ENCODE measurements around the gene FAM174C.

GRCh38 chr19:1285737-1286360 is 10.5 kb downstream of the FAM174C start, which contains the start of gene EFNA2:
- TF ChIP-seq CTCF (IDR thresholded peaks at IDR 0.05) (no peak), ZBTB21 (CRISPR knock-in tag; IDR thresholded peaks at IDR 0.05; ENCODE audit: borderline replicate concordance) (no peak), JUN (CRISPR knock-in tag; IDR thresholded peaks at IDR 0.05) (no peak), TP53 (CRISPR knock-in tag; IDR thresholded peaks at IDR 0.05) (no peak), SMAD3 (CRISPR knock-in tag; IDR thresholded peaks at IDR 0.05; ENCODE audit: borderline replicate concordance) (no peak), ZNF512 (CRISPR knock-in tag; IDR thresholded peaks at IDR 0.05; ENCODE audit: borderline replicate concordance) (no peak), CBFB (CRISPR knock-in tag; IDR thresholded peaks at IDR 0.05; ENCODE audit: low read depth) (no peak), ZNF281 (CRISPR knock-in tag; IDR thresholded peaks at IDR 0.05) (no peak)
- TF ChIP-seq, protein P1, sequence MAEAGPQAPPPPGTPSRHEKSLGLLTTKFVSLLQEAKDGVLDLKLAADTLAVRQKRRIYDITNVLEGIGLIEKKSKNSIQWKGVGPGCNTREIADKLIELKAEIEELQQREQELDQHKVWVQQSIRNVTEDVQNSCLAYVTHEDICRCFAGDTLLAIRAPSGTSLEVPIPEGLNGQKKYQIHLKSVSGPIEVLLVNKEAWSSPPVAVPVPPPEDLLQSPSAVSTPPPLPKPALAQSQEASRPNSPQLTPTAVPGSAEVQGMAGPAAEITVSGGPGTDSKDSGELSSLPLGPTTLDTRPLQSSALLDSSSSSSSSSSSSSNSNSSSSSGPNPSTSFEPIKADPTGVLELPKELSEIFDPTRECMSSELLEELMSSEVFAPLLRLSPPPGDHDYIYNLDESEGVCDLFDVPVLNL (CRISPR knock-in tag; IDR thresholded peaks at IDR 0.05; ENCODE audit: borderline replicate concordance, low read depth): no peak
- TF ChIP-seq, protein P2, sequence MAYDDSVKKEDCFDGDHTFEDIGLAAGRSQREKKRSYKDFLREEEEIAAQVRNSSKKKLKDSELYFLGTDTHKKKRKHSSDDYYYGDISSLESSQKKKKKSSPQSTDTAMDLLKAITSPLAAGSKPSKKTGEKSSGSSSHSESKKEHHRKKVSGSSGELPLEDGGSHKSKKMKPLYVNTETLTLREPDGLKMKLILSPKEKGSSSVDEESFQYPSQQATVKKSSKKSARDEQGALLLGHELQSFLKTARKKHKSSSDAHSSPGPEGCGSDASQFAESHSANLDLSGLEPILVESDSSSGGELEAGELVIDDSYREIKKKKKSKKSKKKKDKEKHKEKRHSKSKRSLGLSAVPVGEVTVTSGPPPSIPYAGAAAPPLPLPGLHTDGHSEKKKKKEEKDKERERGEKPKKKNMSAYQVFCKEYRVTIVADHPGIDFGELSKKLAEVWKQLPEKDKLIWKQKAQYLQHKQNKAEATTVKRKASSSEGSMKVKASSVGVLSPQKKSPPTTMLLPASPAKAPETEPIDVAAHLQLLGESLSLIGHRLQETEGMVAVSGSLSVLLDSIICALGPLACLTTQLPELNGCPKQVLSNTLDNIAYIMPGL (CRISPR knock-in tag; IDR thresholded peaks at IDR 0.05): no peak

Data from WTC11 (cell line).